Right lobe of liver (tissue), 6 donors: ENCODE results near the gene CFL1. TPM values are rescaled to one million over a fixed set of nuclear protein-coding genes. Genes with fewer than 3 reads are reported as not detected.

ENCODE experiments used
- ATAC-seq, 4 donors: fragments of 200-7000 bp; cut with Tn5 transposase; one replicate each; pipeline ENCODE4 v1.9.1; 2020; ENCODE audit warnings: mild to moderate bottlenecking in 4 of 4, moderate library complexity in 4 of 4
- DNase-seq, 3 donors: peaks; one replicate each; pipeline ENCODE4 v3.0.0-alpha.2; 2020
- H3K27ac ChIP-seq, 3 donors: fragments of 200-600 bp; one replicate each; pipeline ENCODE4 v1.8.0; 2022
- H3K27me3 ChIP-seq, 2 donors: fragments of 200-600 bp; one replicate each; pipeline ENCODE4 v1.8.0; 2022
- H3K36me3 ChIP-seq, 4 donors: fragments of 200-600 bp; sonication (generic) in 1 of 4; one replicate each; pipeline versions ENCODE4 v1.5.1 to v1.8.0; 2017 to 2022; ENCODE audit warnings: control low read depth in 1 of 4
- H3K4me1 ChIP-seq, 4 donors: fragments of 200-600 bp; sonication (generic) in 1 of 4; one replicate each; pipeline versions ENCODE4 v1.5.1 to v1.8.0; 2017 to 2022; ENCODE audit warnings: control low read depth in 1 of 4
- H3K4me3 ChIP-seq, 3 donors: fragments of 200-600 bp; one replicate each; pipeline ENCODE4 v1.8.0; 2022
- H3K9me3 ChIP-seq, 4 donors: fragments of 200-600 bp; sonication (generic) in 1 of 4; one replicate each; pipeline versions ENCODE4 v1.5.1 to v1.8.0; 2017 to 2022; ENCODE audit warnings: control low read depth in 1 of 4
- CTCF ChIP-seq, 4 donors: fragments of 200-600 bp in 3 of 4; fragments of 450-650 bp in 1 of 4; IDR thresholded peaks; one replicate each; pipeline versions ENCODE4 v1.5.1 to v1.8.0; 2016 to 2022; ENCODE audit warnings: antibody characterized with exemption in 4 of 4, mild to moderate bottlenecking in 2 of 4
- POLR2A ChIP-seq: fragments of 450-650 bp; IDR thresholded peaks from one replicate; pipeline ENCODE4 v1.6.1; 2017; ENCODE audit warnings: antibody characterized with exemption, mild to moderate bottlenecking
- WGBS: methylation state at CpG from one replicate; pipeline ENCODE4 v1.1.6; 2018; ENCODE audit warnings: low coverage, low lambda C conversion rate; ENCODE audit not compliant: insufficient coverage; ENCODE audit errors: missing lambda C conversion rate; 5-methylcytosine and 5-hydroxymethylcytosine counted together
- intact Hi-C, 2 donors: fragments of 100-400 bp; cut with DNase I; formaldehyde crosslinking; loops; one replicate each; pipeline versions ENCODE4 v1.11.2 to v1.14.1; 2022
- long read RNA-seq: library from polyadenylated mRNA; unstranded; transcript quantifications from one replicate; pipeline ENCODE4 v2.0.0, GENCODE V29; 2019
- total RNA-seq, 6 experiments: library from RNA; depleted of rRNA in 2 of 6; stranded (reverse); fragments of >200 nt in 2 of 6; fragmentation: NEBNext Ultra II Directional in 3 of 6; extraction: Animal tissue kit (Norgen Biotek cat#: 25700) in 3 of 6; gene quantifications; one replicate each; pipeline versions ENCODE4 v1.1.0 to v1.2.4, GENCODE V29; 2016 to 2023
- donor health status: DM: no; HTN: yes; CAD: no.
- donor health status: DM: no; HTN: no; CAD: no.
- donor health status: DM: no; HTN: no; CAD: no.
- donor health status: DM: no; HTN: yes; CAD: no.
- donor health status: DM: no; HTN: yes; CAD: no.

The CFL1 gene
- total RNA-seq = 100 to 1,000 TPM; 219 to 503 (median 313) TPM
- long read RNA-seq, transcript CFL1-201 (4 exons, 1,234 nt) = major isoform, 116 of 128 reads
- long read RNA-seq, partial matches to known transcripts = 0 of 128 reads
- long read RNA-seq, other reads (novel, unspliced or antisense) = 9 of 128 reads

DNA sequence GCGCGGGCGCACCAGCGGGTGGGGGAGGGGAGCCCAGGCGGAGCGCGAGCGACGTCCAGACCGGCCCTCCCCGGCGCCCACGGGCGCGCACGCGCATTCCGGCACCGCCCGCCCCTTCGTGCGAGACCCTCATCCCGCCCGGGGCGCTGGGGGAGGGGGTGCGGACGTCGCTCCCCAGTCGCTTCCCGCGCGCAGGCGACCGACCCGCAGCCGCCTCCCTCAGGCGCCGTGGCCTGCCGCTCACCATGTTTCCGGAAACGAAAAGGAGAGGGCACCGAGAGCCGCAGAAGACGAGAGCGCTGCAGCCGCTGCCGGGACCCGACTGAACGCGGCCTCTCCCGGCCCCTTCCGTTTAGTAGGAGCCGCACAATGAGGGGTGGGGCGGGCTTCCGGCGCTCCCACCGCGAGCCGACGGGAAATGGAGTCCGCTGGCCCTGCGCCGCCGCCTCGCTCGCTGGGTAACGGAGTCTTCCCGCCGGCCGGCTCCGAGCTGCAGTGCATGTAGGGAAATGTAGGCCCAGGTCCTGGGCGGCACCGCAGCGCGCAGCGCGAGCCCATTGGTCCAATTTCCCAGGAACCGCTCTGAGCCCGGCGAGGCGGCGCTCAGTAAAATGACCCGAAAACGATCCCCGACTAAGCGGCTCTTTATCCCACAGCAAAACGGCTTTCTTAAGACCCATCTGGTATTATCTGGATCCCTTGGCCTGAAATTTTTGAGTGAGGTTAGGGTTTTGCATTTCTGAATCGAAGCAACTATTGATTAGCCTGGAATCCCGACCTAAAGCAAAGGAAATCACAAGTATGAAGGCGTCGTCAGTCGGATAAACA is at the start of gene CFL1:
Gene CFL1, minus strand, starts transcription at position 328 of the 828 bp plus-strand sequence. Its CDS starts 81 bp downstream, at position 247.
- DNase-seq (peak; percentile 99), ATAC-seq (peak; percentile 71 to 78 (median 74))
- Histone ChIP-seq H3K4me1 (peaks cover 0 to 26% (median 4%) of the 10 kb centered on the region in 4 donors), H3K27ac (peak within 1 kb of the TSS; percentile 94 to 96 (median 95)), H3K36me3 (peaks cover 6 to 43% (median 23%) of the 10 kb centered on the region in 4 donors), H3K9me3 (no peaks in the 10 kb centered on the region), H3K4me3 (peak within 1 kb of the TSS; percentile 86 to 98 (median 97)), H3K27me3 (no peaks in the 10 kb centered on the region)
- 0% methylated on average over 30 of the region's 92 CpGs for WGBS
- intact Hi-C loops = no loop called here
- peak; percentile 99 for TF ChIP-seq POLR2A
- no peak for TF ChIP-seq CTCF (IDR thresholded peaks at IDR 0.05)

- WGBS = 82% methylated on average over 5 of the region's 5 CpGs
- TF ChIP-seq CTCF (IDR thresholded peaks at IDR 0.05) = no peak
- TF ChIP-seq POLR2A = no peak
- H3K36me3 ChIP-seq = no peaks in the 10 kb centered on the region
- no peaks in the 10 kb centered on the region for H3K27me3 ChIP-seq
- intact Hi-C loops = no loop called here
- H3K9me3 ChIP-seq = no peaks in the 10 kb centered on the region
- ATAC-seq = no peak
- H3K4me3 ChIP-seq = no peak overlapping the region
- H3K4me1 ChIP-seq = no peaks in the 10 kb centered on the region
- no peak for DNase-seq
- H3K27ac ChIP-seq = no peak overlapping the region
Observed at GRCh38 chr11:65906602-65907001, 48.6 kb upstream of the CFL1 start.

- H3K9me3 ChIP-seq = no peaks in the 10 kb centered on the region
- 87% methylated on average over 7 of the region's 8 CpGs for WGBS
- DNase-seq = no peak
- no peak for ATAC-seq
- H3K4me3 ChIP-seq = no peak overlapping the region
- intact Hi-C loops = no loop called here
- H3K4me1 ChIP-seq = peaks cover 0 to 9% (median 3%) of the 10 kb centered on the region in 4 donors
- no peaks in the 10 kb centered on the region for H3K36me3 ChIP-seq
- no peak overlapping the region for H3K27ac ChIP-seq
- H3K27me3 ChIP-seq = no peaks in the 10 kb centered on the region
- TF ChIP-seq POLR2A = no peak
- TF ChIP-seq CTCF (IDR thresholded peaks at IDR 0.05) = no peak
Observed at GRCh38 chr11:65903715-65904114, 45.7 kb upstream of the CFL1 start.

GRCh38 chr11:65903068-65903481 is 45.1 kb upstream of the CFL1 start:
- intact Hi-C loops = no loop called here
- no peak for DNase-seq
- no CpG with 5 or more reads among the region's 5 CpGs for WGBS

More at GRCh38 chr11:65903068-65903481, 45.1 kb upstream of the CFL1 start:
- Histone ChIP-seq H3K27ac (no peak overlapping the region), H3K27me3 (no peaks in the 10 kb centered on the region), H3K4me1 (peaks cover 0 to 9% (median 3%) of the 10 kb centered on the region in 4 donors), H3K9me3 (no peaks in the 10 kb centered on the region), H3K4me3 (no peak overlapping the region), H3K36me3 (no peaks in the 10 kb centered on the region)
- TF ChIP-seq CTCF (IDR thresholded peaks at IDR 0.05) (no peak), POLR2A (no peak)
- ATAC-seq = no peak
